NCI-H226 (cell line): ENCODE data around the gene DNAJB1.

ENCODE experiments used
- DNase-seq: peaks from one replicate; pipeline ENCODE4 v3.0.0-alpha.2; 2015

The DNAJB1 gene

GRCh38 chr19:14494910-14495671 is 23.1 kb downstream of the DNAJB1 start:
- no peak for DNase-seq

- no peak for DNase-seq
These were observed 23.8 kb downstream of the DNAJB1 start for GRCh38 chr19:14494411-14494810.

GRCh38 chr19:14492756-14493337 is 25.4 kb downstream of the DNAJB1 start:
- DNase-seq = no peak

GRCh38 chr19:14487370-14488125 is 30.6 kb downstream of the DNAJB1 start:
- no peak for DNase-seq

GRCh38 chr19:14482172-14482941 is 35.8 kb downstream of the DNAJB1 start:
- DNase-seq = no peak

- no peak for DNase-seq
These were observed 37.5 kb downstream of the DNAJB1 start for GRCh38 chr19:14480700-14481079.

GRCh38 chr19:14479975-14480699 is 38.1 kb downstream of the DNAJB1 start:
- no peak for DNase-seq

GRCh38 chr19:14479309-14479974 is 38.8 kb downstream of the DNAJB1 start:
- DNase-seq = no peak

- no peak for DNase-seq
These were observed 40.1 kb downstream of the DNAJB1 start for GRCh38 chr19:14478113-14478545.

- DNase-seq = no peak
These were observed 40.6 kb downstream of the DNAJB1 start for GRCh38 chr19:14477418-14478112.

GRCh38 chr19:14476673-14477401 is 41.4 kb downstream of the DNAJB1 start:
- peak; percentile 86 for DNase-seq

- DNase-seq = no peak
These were observed 41.9 kb downstream of the DNAJB1 start for GRCh38 chr19:14476327-14476672.

- DNase-seq = no peak
These were observed 42.7 kb downstream of the DNAJB1 start, which contains the start of gene PTGER1 for GRCh38 chr19:14475251-14476073. Gene PTGER1, minus strand, starts transcription at chr19:14475354. Its CDS starts 1,034 bp downstream, at chr19:14474320.

- no peak for DNase-seq
These were observed 43.4 kb downstream of the DNAJB1 start for GRCh38 chr19:14474827-14475226.

- DNase-seq = no peak
These were observed 44.1 kb downstream of the DNAJB1 start for GRCh38 chr19:14473978-14474578.

- DNase-seq = no peak
These were observed 44.9 kb downstream of the DNAJB1 start for GRCh38 chr19:14473073-14473977.

GRCh38 chr19:14472202-14472938 is 45.8 kb downstream of the DNAJB1 start:
- no peak for DNase-seq
